Measurements from ENCODE around the gene VDAC1.

DNA sequence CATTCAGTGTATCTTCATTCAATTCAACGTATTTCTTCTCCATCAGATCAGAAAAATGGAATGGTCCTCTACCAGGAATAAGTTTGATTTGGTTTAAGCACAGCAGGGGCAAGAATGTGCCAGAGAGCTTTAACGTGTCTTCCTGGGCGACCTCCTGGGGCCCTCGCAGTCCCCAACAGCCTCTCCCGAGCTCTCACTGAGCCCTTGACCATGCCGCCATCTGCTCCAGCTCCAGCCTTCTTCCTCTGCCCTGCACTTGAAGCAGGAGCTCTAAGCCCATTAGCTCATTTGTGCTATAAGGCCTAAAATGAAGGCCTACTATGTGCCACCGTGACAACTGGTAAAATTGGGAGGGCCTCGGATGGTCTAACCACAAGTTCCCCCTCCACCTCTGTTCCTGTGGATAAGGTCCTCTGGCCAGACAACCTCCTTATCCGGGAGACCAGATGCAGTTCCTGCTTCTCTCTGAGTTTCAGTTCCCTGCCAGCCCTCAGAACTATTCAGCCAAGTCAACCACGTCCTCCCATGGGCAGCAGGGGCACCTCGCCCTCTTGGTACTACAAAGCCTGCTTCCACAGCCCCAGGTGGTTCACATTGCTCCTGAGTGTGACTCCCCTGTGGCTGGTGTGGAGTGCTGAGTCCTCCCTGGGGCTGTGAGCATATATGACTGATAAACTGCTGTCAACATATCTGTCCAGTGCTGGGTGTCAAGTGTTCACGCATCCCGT lies 72.2 kb downstream of the VDAC1 start:
- TF ChIP-seq, protein P1, sequence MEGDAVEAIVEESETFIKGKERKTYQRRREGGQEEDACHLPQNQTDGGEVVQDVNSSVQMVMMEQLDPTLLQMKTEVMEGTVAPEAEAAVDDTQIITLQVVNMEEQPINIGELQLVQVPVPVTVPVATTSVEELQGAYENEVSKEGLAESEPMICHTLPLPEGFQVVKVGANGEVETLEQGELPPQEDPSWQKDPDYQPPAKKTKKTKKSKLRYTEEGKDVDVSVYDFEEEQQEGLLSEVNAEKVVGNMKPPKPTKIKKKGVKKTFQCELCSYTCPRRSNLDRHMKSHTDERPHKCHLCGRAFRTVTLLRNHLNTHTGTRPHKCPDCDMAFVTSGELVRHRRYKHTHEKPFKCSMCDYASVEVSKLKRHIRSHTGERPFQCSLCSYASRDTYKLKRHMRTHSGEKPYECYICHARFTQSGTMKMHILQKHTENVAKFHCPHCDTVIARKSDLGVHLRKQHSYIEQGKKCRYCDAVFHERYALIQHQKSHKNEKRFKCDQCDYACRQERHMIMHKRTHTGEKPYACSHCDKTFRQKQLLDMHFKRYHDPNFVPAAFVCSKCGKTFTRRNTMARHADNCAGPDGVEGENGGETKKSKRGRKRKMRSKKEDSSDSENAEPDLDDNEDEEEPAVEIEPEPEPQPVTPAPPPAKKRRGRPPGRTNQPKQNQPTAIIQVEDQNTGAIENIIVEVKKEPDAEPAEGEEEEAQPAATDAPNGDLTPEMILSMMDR (IDR thresholded peaks at IDR 0.05) = no peak
- no peak for TF ChIP-seq POLR2A (IDR thresholded peaks at IDR 0.05)
